ENCODE data around the gene PRDM10.

The PRDM10 gene

DNA sequence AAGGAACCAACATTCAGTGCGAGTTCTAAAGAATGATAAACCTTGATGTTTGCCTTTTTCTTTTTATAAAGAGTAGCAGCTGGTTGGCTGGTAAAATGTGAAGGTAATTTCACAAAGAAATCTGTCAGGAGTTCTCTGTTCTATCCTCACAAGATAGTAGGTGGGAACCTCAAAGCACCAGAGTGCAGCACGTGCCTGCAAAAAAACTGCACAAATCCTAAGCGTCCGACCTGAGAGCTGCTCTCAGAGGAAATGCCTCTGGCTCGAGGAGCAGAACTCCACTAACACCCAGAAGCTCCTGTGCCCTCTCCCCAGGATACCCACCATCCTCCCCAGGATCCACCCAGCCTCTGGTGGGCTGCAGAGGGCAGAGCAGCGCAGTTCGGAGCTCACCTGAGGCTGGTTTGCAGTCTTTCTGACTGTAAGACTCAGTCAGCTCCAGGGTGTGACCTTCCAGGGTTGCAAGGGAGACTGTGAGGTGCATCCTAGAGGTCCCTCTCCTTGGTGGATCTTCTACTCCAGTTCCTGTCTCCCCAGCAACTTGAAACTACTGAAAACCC is 23.5 kb downstream of the PRDM10 start:
- Histone ChIP-seq H2AK5ac (ENCODE audit: low read length, severe bottlenecking) (no peak overlapping the region), H3K4me2 (ENCODE audit: low read length, poor library complexity, severe bottlenecking) (no peak overlapping the region), H2BK5ac (ENCODE audit: low read depth, low read length, poor library complexity, severe bottlenecking) (no peak overlapping the region), H3K27ac (ENCODE audit: low read length, poor library complexity, severe bottlenecking) (no peak overlapping the region), H3K23ac (ENCODE audit: low read length in 2 of 2) (no peak overlapping the region), H3K4me1 (ENCODE audit: control insufficient read depth, insufficient read depth, low read depth, low read length) (peaks cover 5% of the 10 kb centered on the region), H3K18ac (ENCODE audit: low read depth in 1 of 2, low read length in 2 of 2) (no peak overlapping the region), H3K27me3 (ENCODE audit: control insufficient read depth in 1 of 2, insufficient read depth in 1 of 2, low read length in 2 of 2) (no peaks in the 10 kb centered on the region), H3K4me3 (ENCODE audit: insufficient read depth in 1 of 2, low read depth in 1 of 2, low read length in 2 of 2) (no peak overlapping the region), H3K9ac (ENCODE audit: low read length) (no peak overlapping the region), H3K79me1 (replicated peaks; ENCODE audit: low read length, poor library complexity, severe bottlenecking) (peaks cover 29% of the 10 kb centered on the region), H3K4ac (ENCODE audit: low read depth in 1 of 2, low read length in 2 of 2) (no peak overlapping the region), H4K91ac (ENCODE audit: low read length) (no peak overlapping the region), H3K36me3 (ENCODE audit: control insufficient read depth in 1 of 2, insufficient read depth in 2 of 2, low read depth in 1 of 2, low read length in 2 of 2) (peaks cover 0 to 6% of the 10 kb centered on the region in 2 experiments), H2BK120ac (ENCODE audit: low read depth, low read length) (no peak overlapping the region), H2AFZ (ENCODE audit: low read depth, low read length) (no peak overlapping the region), H4K8ac (ENCODE audit: low read length) (no peak overlapping the region), H3K14ac (ENCODE audit: low read length in 2 of 2) (no peak overlapping the region), H2BK15ac (ENCODE audit: low read depth, poor library complexity, severe bottlenecking) (no peak overlapping the region), H3K9me3 (ENCODE audit: control insufficient read depth, low read length) (no peaks in the 10 kb centered on the region), H2BK12ac (ENCODE audit: low read length in 2 of 2) (no peak overlapping the region)
- DNase-seq: no peak
- WGBS: 91% methylated on average over 7 of the region's 7 CpGs

DNA sequence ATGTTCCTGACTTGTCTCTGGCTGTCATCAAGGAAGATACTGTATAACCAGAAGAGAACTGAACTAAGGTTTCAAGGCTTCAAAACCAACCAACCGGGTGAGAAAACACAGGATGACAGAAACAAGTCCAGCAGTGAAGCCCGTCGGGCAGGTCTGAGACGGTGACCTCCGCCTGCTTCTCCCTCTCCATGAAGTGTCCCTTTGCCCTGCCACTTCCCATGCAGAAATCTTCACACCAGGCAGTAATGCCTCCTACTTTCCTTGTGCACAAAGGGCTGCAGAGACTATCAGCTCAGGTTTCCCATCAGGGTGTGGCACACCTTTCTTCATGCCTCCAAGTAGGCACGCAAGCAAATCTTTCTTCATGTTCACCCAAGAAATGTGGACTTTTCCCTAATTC is 24.2 kb downstream of the PRDM10 start:
- H2BK15ac ChIP-seq (ENCODE audit: low read depth, poor library complexity, severe bottlenecking): no peak overlapping the region
- no peaks in the 10 kb centered on the region for H3K9me3 ChIP-seq (ENCODE audit: control insufficient read depth, low read length)
- H3K18ac ChIP-seq (ENCODE audit: low read depth in 1 of 2, low read length in 2 of 2): no peak overlapping the region
- H4K91ac ChIP-seq (ENCODE audit: low read length): no peak overlapping the region
- H3K27ac ChIP-seq (ENCODE audit: low read length, poor library complexity, severe bottlenecking): no peak overlapping the region
- no peak overlapping the region for H3K4ac ChIP-seq (ENCODE audit: low read depth in 1 of 2, low read length in 2 of 2)
- H3K4me1 ChIP-seq (ENCODE audit: control insufficient read depth, insufficient read depth, low read depth, low read length): peaks cover 7% of the 10 kb centered on the region
- no peak overlapping the region for H3K4me3 ChIP-seq (ENCODE audit: insufficient read depth in 1 of 2, low read depth in 1 of 2, low read length in 2 of 2)
- H4K8ac ChIP-seq (ENCODE audit: low read length): no peak overlapping the region
- H3K9ac ChIP-seq (ENCODE audit: low read length): no peak overlapping the region
- no peaks in the 10 kb centered on the region for H3K27me3 ChIP-seq (ENCODE audit: control insufficient read depth in 1 of 2, insufficient read depth in 1 of 2, low read length in 2 of 2)
- H2BK5ac ChIP-seq (ENCODE audit: low read depth, low read length, poor library complexity, severe bottlenecking): no peak overlapping the region
- no peak overlapping the region for H3K4me2 ChIP-seq (ENCODE audit: low read length, poor library complexity, severe bottlenecking)
- no peak overlapping the region for H2AK5ac ChIP-seq (ENCODE audit: low read length, severe bottlenecking)
- no peak overlapping the region for H3K14ac ChIP-seq (ENCODE audit: low read length in 2 of 2)
- no peak overlapping the region for H2AFZ ChIP-seq (ENCODE audit: low read depth, low read length)
- H3K23ac ChIP-seq (ENCODE audit: low read length in 2 of 2): no peak overlapping the region
- no peak overlapping the region for H2BK120ac ChIP-seq (ENCODE audit: low read depth, low read length)
- peaks cover 0 to 6% of the 10 kb centered on the region in 2 experiments for H3K36me3 ChIP-seq (ENCODE audit: control insufficient read depth in 1 of 2, insufficient read depth in 2 of 2, low read depth in 1 of 2, low read length in 2 of 2)
- 97% methylated on average over 6 of the region's 6 CpGs for WGBS
- DNase-seq: no peak
- H3K79me1 ChIP-seq (replicated peaks; ENCODE audit: low read length, poor library complexity, severe bottlenecking): peaks cover 29% of the 10 kb centered on the region
- no peak overlapping the region for H2BK12ac ChIP-seq (ENCODE audit: low read length in 2 of 2)

DNA sequence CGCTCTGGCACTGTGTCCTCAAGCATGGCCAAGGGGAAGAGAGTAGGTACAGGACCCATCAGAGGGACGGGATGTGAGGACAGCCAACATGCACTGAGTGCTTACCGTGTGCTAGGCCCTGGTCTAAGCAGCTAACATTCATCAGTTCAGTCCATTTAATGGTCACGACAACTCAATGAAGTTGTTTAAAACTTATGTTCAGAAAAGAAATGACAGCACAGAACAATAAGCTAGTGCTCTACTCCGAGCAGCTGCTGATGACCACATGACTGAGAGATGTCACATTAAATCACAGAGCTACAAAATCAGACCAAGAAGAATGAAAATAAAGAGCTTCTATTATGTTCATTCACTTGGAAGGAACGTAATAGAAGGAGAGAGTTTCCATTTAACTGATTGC is 26.3 kb downstream of the PRDM10 start:
- no peak overlapping the region for H4K8ac ChIP-seq (ENCODE audit: low read length)
- no peak overlapping the region for H2BK5ac ChIP-seq (ENCODE audit: low read depth, low read length, poor library complexity, severe bottlenecking)
- no peak overlapping the region for H4K91ac ChIP-seq (ENCODE audit: low read length)
- H2BK12ac ChIP-seq (ENCODE audit: low read length in 2 of 2): no peak overlapping the region
- no peak overlapping the region for H2AFZ ChIP-seq (ENCODE audit: low read depth, low read length)
- 100% methylated on average over 4 of the region's 6 CpGs for WGBS
- H3K4me2 ChIP-seq (ENCODE audit: low read length, poor library complexity, severe bottlenecking): no peak overlapping the region
- peaks cover 9% of the 10 kb centered on the region for H3K4me1 ChIP-seq (ENCODE audit: control insufficient read depth, insufficient read depth, low read depth, low read length)
- no peak overlapping the region for H2AK5ac ChIP-seq (ENCODE audit: low read length, severe bottlenecking)
- no peak overlapping the region for H2BK15ac ChIP-seq (ENCODE audit: low read depth, poor library complexity, severe bottlenecking)
- H3K27me3 ChIP-seq (ENCODE audit: control insufficient read depth in 1 of 2, insufficient read depth in 1 of 2, low read length in 2 of 2): no peaks in the 10 kb centered on the region
- H3K36me3 ChIP-seq (ENCODE audit: control insufficient read depth in 1 of 2, insufficient read depth in 2 of 2, low read depth in 1 of 2, low read length in 2 of 2): peaks cover 0 to 6% of the 10 kb centered on the region in 2 experiments
- DNase-seq: no peak
- no peak overlapping the region for H3K14ac ChIP-seq (ENCODE audit: low read length in 2 of 2)
- H3K9ac ChIP-seq (ENCODE audit: low read length): no peak overlapping the region
- H3K9me3 ChIP-seq (ENCODE audit: control insufficient read depth, low read length): no peaks in the 10 kb centered on the region
- H3K79me1 ChIP-seq (replicated peaks; ENCODE audit: low read length, poor library complexity, severe bottlenecking): peaks cover 30% of the 10 kb centered on the region
- no peak overlapping the region for H3K4me3 ChIP-seq (ENCODE audit: insufficient read depth in 1 of 2, low read depth in 1 of 2, low read length in 2 of 2)
- H3K18ac ChIP-seq (ENCODE audit: low read depth in 1 of 2, low read length in 2 of 2): no peak overlapping the region
- no peak overlapping the region for H2BK120ac ChIP-seq (ENCODE audit: low read depth, low read length)
- no peak overlapping the region for H3K27ac ChIP-seq (ENCODE audit: low read length, poor library complexity, severe bottlenecking)
- H3K4ac ChIP-seq (ENCODE audit: low read depth in 1 of 2, low read length in 2 of 2): no peak overlapping the region
- no peak overlapping the region for H3K23ac ChIP-seq (ENCODE audit: low read length in 2 of 2)

DNA sequence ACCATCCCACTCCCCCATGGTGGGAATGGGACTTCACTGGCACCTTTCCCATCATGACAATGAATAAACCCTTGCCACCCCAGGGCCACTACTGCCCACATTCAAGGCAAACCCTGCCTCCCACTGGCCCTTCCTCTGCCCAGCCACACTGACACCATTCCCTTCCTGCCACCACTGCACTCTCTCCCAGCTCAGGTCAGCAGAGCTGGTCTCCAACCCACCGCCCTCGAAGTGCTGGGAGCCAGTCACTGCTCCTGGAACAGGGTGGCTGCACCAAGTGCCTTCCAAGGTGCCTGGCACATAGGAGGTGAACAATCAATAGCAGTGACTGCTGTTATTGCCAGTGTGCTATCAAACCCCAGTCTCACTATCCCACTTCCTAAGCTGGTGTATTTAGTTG is 27.1 kb downstream of the PRDM10 start:
- no peaks in the 10 kb centered on the region for H3K9me3 ChIP-seq (ENCODE audit: control insufficient read depth, low read length)
- H2AFZ ChIP-seq (ENCODE audit: low read depth, low read length): no peak overlapping the region
- no peak overlapping the region for H3K18ac ChIP-seq (ENCODE audit: low read depth in 1 of 2, low read length in 2 of 2)
- DNase-seq: no peak
- H2AK5ac ChIP-seq (ENCODE audit: low read length, severe bottlenecking): no peak overlapping the region
- no peaks in the 10 kb centered on the region for H3K27me3 ChIP-seq (ENCODE audit: control insufficient read depth in 1 of 2, insufficient read depth in 1 of 2, low read length in 2 of 2)
- H2BK5ac ChIP-seq (ENCODE audit: low read depth, low read length, poor library complexity, severe bottlenecking): no peak overlapping the region
- peaks cover 0 to 6% of the 10 kb centered on the region in 2 experiments for H3K36me3 ChIP-seq (ENCODE audit: control insufficient read depth in 1 of 2, insufficient read depth in 2 of 2, low read depth in 1 of 2, low read length in 2 of 2)
- no peak overlapping the region for H2BK15ac ChIP-seq (ENCODE audit: low read depth, poor library complexity, severe bottlenecking)
- H3K79me1 ChIP-seq (replicated peaks; ENCODE audit: low read length, poor library complexity, severe bottlenecking): peaks cover 29% of the 10 kb centered on the region
- no peak overlapping the region for H4K8ac ChIP-seq (ENCODE audit: low read length)
- H3K4me1 ChIP-seq (ENCODE audit: control insufficient read depth, insufficient read depth, low read depth, low read length): peaks cover 9% of the 10 kb centered on the region
- H3K4me2 ChIP-seq (ENCODE audit: low read length, poor library complexity, severe bottlenecking): no peak overlapping the region
- no peak overlapping the region for H3K4me3 ChIP-seq (ENCODE audit: insufficient read depth in 1 of 2, low read depth in 1 of 2, low read length in 2 of 2)
- H4K91ac ChIP-seq (ENCODE audit: low read length): no peak overlapping the region
- H3K9ac ChIP-seq (ENCODE audit: low read length): no peak overlapping the region
- H3K27ac ChIP-seq (ENCODE audit: low read length, poor library complexity, severe bottlenecking): no peak overlapping the region
- no peak overlapping the region for H2BK120ac ChIP-seq (ENCODE audit: low read depth, low read length)
- no peak overlapping the region for H3K4ac ChIP-seq (ENCODE audit: low read depth in 1 of 2, low read length in 2 of 2)
- 100% methylated on average over 2 of the region's 2 CpGs for WGBS
- H2BK12ac ChIP-seq (ENCODE audit: low read length in 2 of 2): no peak overlapping the region
- H3K23ac ChIP-seq (ENCODE audit: low read length in 2 of 2): no peak overlapping the region
- H3K14ac ChIP-seq (ENCODE audit: low read length in 2 of 2): no peak overlapping the region

Measured in mesenchymal stem cell (in vitro differentiated cells and primary cell).